GM12878 (cell line): ENCODE data around the gene SCGB3A1. TPM values are rescaled to one million over a fixed set of nuclear protein-coding genes. Genes with fewer than 3 reads are reported as not detected.

Source experiments
- ATF3 ChIP-seq: IDR thresholded peaks from 2 replicates; pipeline ENCODE4 v1.6.1; 2011; ENCODE audit warnings: low read depth, mild to moderate bottlenecking, low read length, moderate library complexity, borderline replicate concordance; ENCODE audit errors: extremely low read depth
- BACH1 ChIP-seq: fragments of 450-650 bp; IDR thresholded peaks from 2 replicates; pipeline ENCODE4 v1.6.1; 2017; ENCODE audit warnings: mild to moderate bottlenecking, borderline replicate concordance
- ETV6 ChIP-seq, 2 experiments: fragments of 450-650 bp in 1 of 2; IDR thresholded peaks in 1 of 2; conservative IDR thresholded peaks in 1 of 2; 2 replicates each; pipeline ENCODE4 v1.6.1; 2014; ENCODE audit warnings: antibody characterized with exemption in 1 of 2, borderline replicate concordance in 1 of 2, low read depth in 1 of 2, mild to moderate bottlenecking in 1 of 2, moderate library complexity in 1 of 2
- FOS ChIP-seq: IDR thresholded peaks from 3 replicates; pipeline ENCODE4 v1.6.1; 2011; ENCODE audit warnings: borderline replicate concordance; ENCODE audit not compliant: insufficient read length; ENCODE audit errors: extremely low read depth
- IKZF2 ChIP-seq, 2 experiments: fragments of 450-650 bp; IDR thresholded peaks; 2 replicates each; pipeline ENCODE4 v1.6.1; 2017; ENCODE audit warnings: mild to moderate bottlenecking in 2 of 2, moderate library complexity in 2 of 2
- SMAD1 ChIP-seq: fragments of 450-650 bp; IDR thresholded peaks from 2 replicates; pipeline ENCODE4 v1.6.1; 2018; ENCODE audit warnings: mild to moderate bottlenecking, low read depth; ENCODE audit not compliant: partially characterized antibody
- ZNF592 ChIP-seq: fragments of 450-650 bp; IDR thresholded peaks from 2 replicates; pipeline ENCODE4 v1.6.1; 2017; ENCODE audit warnings: mild to moderate bottlenecking, moderate library complexity
- polyA plus RNA-seq, 11 experiments: library from polyadenylated mRNA; depleted of rRNA in 4 of 11; unstranded in 6 of 11; stranded (reverse) in 5 of 11; fragments of >200 nt; fragmentation: Nextera tagmentation in 4 of 11; fragmentation: Illumina TruSeq in 1 of 11; extraction: Ambion mirVana in 4 of 11; extraction: Trizol in 1 of 11; gene quantifications; 1 replicate in 1 of 11; 2 replicates in 10 of 11; pipeline versions ENCODE4 v1.2.1 to v1.2.3, GENCODE V29; 2011 to 2016; ENCODE audit warnings: inconsistent platforms in 2 of 11, missing spikeins in 2 of 11, low read depth in 1 of 11
- total RNA-seq, 4 experiments: library from RNA; depleted of rRNA in 3 of 4; stranded (reverse); fragments of >200 nt in 3 of 4; fragmentation: Illumina TruSeq in 1 of 4; extraction: Trizol in 1 of 4; gene quantifications; 2 replicates each; pipeline versions ENCODE4 v1.2.1 to v1.2.3, GENCODE V29; 2013 to 2021
- TF ChIP-seq, protein P1 (sequence below): fragments of 450-650 bp; IDR thresholded peaks from 2 replicates; pipeline ENCODE4 v1.6.1; 2014; ENCODE audit warnings: mild to moderate bottlenecking

The SCGB3A1 gene
- total and polyA plus RNA-seq, 10 of the 15 experiments (the other 5 are each of a cell fraction or from before 2014, with no cell fraction given) = 0.46 TPM; not detected in 9

GRCh38 chr5:180637962-180638680 is 46.8 kb upstream of the SCGB3A1 start (continued):
- TF ChIP-seq ATF3 = no peak
- no peak for TF ChIP-seq SMAD1
- TF ChIP-seq FOS = no peak
- TF ChIP-seq, protein P1, sequence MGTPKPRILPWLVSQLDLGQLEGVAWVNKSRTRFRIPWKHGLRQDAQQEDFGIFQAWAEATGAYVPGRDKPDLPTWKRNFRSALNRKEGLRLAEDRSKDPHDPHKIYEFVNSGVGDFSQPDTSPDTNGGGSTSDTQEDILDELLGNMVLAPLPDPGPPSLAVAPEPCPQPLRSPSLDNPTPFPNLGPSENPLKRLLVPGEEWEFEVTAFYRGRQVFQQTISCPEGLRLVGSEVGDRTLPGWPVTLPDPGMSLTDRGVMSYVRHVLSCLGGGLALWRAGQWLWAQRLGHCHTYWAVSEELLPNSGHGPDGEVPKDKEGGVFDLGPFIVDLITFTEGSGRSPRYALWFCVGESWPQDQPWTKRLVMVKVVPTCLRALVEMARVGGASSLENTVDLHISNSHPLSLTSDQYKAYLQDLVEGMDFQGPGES = no peak
- no peak for TF ChIP-seq ZNF592
- no peak for TF ChIP-seq BACH1
- no peak for TF ChIP-seq IKZF2 (IDR thresholded peaks at IDR 0.05)
- TF ChIP-seq ETV6 (conservative IDR thresholded peaks at IDR 0.05 in 1 of 2, IDR thresholded peaks at IDR 0.05 in 1 of 2; ENCODE audit: borderline replicate concordance in 1 of 2, low read depth in 1 of 2) = no peak
